Lung (tissue), 12 donors: Measurements from ENCODE around the gene ENOX2. TPM values are rescaled to one million over a fixed set of nuclear protein-coding genes. Genes with fewer than 3 reads are reported as not detected.

ENCODE experiments used
- ATAC-seq: fragments of 200-7000 bp; cut with Tn5 transposase; one replicate; pipeline ENCODE4 v1.9.1; 2020; ENCODE audit warnings: moderate number of reproducible peaks; ENCODE audit not compliant: insufficient read depth, low FRiP score
- DNase-seq, 3 donors: peaks; one replicate each; pipeline ENCODE4 v3.0.0-alpha.2; 2013 to 2017
- H3K27ac ChIP-seq, 2 donors: one replicate each; pipeline ENCODE4 v1.5.1; 2013; ENCODE audit warnings: mild to moderate bottlenecking in 2 of 2, moderate library complexity in 2 of 2, control low read depth in 1 of 2, inconsistent platforms in 1 of 2, low read depth in 1 of 2, low read length in 1 of 2
- H3K27me3 ChIP-seq, 3 donors: one replicate each; pipeline ENCODE4 v1.5.1; 2013; ENCODE audit warnings: low read length in 2 of 3; ENCODE audit not compliant: control insufficient read depth in 3 of 3, insufficient read depth in 3 of 3
- H3K36me3 ChIP-seq, 4 donors: one replicate each; pipeline ENCODE4 v1.5.1; 2013; ENCODE audit warnings: low read length in 4 of 4, mild to moderate bottlenecking in 1 of 4, moderate library complexity in 1 of 4; ENCODE audit not compliant: control insufficient read depth in 4 of 4, insufficient read depth in 4 of 4
- H3K4me1 ChIP-seq, 5 donors: one replicate each; pipeline ENCODE4 v1.5.1; 2013; ENCODE audit warnings: low read length in 5 of 5, mild to moderate bottlenecking in 2 of 5, moderate library complexity in 1 of 5; ENCODE audit not compliant: control insufficient read depth in 5 of 5, insufficient read depth in 5 of 5
- H3K4me3 ChIP-seq: one replicate; pipeline ENCODE4 v1.5.1; 2013; ENCODE audit warnings: mild to moderate bottlenecking, control low read depth, moderate library complexity
- H3K9ac ChIP-seq, 2 donors: one replicate each; pipeline ENCODE4 v1.5.1; 2013; ENCODE audit warnings: low read length in 2 of 2, control low read depth in 1 of 2; ENCODE audit not compliant: insufficient read depth in 1 of 2
- H3K9me3 ChIP-seq, 4 donors: one replicate each; pipeline ENCODE4 v1.5.1; 2013; ENCODE audit warnings: low read length in 3 of 4, mild to moderate bottlenecking in 1 of 4, moderate library complexity in 1 of 4; ENCODE audit not compliant: control insufficient read depth in 4 of 4, insufficient read depth in 3 of 4
- WGBS, 2 donors: extraction: QIAGEN DNeasy Blood & Tissue Kit; methylation state at CpG; one replicate each; pipeline ENCODE4 v1.1.7; 2013; 5-methylcytosine and 5-hydroxymethylcytosine counted together
- polyA plus RNA-seq, 2 donors: library from polyadenylated mRNA; stranded (reverse); fragments of 200-250 nt; gene quantifications; one replicate each; pipeline ENCODE4 v1.2.1, GENCODE V29; 2013
- total RNA-seq, 2 donors: library from RNA; depleted of rRNA in 1 of 2; stranded (reverse); fragments of >200 nt in 1 of 2; gene quantifications; one replicate each; pipeline ENCODE4 v1.2.1, GENCODE V29; 2014 to 2021
- TF ChIP-seq, protein P1 (sequence below): IDR thresholded peaks from 2 replicates; pipeline ENCODE4 v1.5.1; 2012; ENCODE audit warnings: mild to moderate bottlenecking; ENCODE audit errors: control extremely low read depth, extremely low read depth
- donor health status: control.
- donor health status: control.
- donor health status: Bipolar disorder and iron deficiency.
- donor health status: healthy.
- donor health status: DM: yes; HTN: yes; CAD: no.

The ENOX2 gene
- total and polyA plus RNA-seq, 4 donors: 3.4 to 15.8 (median 10.8) TPM

DNA sequence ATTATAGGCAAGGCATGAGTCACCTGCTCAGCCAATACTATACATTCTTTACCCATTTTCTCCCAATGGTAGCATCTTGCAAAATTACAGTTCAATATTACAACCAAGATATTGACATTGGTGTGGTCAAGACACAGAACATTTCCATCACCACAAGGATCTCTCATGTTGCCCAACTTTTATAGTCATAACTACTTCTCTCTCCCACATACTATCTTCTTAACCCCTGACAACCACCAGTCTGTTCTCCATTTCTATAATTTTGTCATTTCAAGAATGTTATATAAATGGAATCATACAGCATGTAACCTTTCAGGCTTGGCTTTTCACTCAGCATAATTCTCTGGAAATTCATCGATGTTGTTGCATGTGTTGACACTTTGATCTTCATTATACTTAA lies 144.9 kb downstream of the ENOX2 start:
- Histone ChIP-seq H3K9me3 (peaks cover 0 to 3% (median 0%) of the 10 kb centered on the region in 4 donors), H3K36me3 (no peaks in the 10 kb centered on the region), H3K4me3 (no peak overlapping the region), H3K27ac (no peak overlapping the region), H3K9ac (no peak overlapping the region), H3K27me3 (peaks cover 4 to 5% (median 5%) of the 10 kb centered on the region in 3 donors), H3K4me1 (no peaks in the 10 kb centered on the region)
- DNase-seq: no peak
- 86 to 96% methylated on average over 1 of the region's 1 CpG for WGBS, 2 donors
- TF ChIP-seq, protein P1, sequence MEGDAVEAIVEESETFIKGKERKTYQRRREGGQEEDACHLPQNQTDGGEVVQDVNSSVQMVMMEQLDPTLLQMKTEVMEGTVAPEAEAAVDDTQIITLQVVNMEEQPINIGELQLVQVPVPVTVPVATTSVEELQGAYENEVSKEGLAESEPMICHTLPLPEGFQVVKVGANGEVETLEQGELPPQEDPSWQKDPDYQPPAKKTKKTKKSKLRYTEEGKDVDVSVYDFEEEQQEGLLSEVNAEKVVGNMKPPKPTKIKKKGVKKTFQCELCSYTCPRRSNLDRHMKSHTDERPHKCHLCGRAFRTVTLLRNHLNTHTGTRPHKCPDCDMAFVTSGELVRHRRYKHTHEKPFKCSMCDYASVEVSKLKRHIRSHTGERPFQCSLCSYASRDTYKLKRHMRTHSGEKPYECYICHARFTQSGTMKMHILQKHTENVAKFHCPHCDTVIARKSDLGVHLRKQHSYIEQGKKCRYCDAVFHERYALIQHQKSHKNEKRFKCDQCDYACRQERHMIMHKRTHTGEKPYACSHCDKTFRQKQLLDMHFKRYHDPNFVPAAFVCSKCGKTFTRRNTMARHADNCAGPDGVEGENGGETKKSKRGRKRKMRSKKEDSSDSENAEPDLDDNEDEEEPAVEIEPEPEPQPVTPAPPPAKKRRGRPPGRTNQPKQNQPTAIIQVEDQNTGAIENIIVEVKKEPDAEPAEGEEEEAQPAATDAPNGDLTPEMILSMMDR: no peak
- no peak for ATAC-seq

DNA sequence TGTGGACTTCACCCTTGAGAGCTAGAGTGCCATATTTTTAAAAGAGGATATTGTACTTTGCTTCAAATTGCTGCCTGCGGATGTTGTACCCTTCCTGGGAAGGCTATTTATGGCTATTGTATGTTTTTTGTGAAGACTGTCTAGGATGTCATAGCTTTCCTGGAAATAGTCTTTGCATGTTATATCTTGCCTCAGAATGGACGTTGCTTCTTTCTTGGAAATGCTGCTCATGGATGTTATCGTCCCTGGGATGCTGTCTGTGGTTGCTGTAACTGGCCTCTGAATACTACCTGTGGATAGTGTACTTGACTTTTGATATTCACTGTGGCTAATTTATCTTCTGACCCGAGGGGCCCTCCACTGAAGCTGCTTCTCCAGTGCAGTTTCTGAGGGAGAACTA lies 146.8 kb downstream of the ENOX2 start:
- ATAC-seq: no peak
- Histone ChIP-seq H3K27me3 (peaks cover 4 to 5% (median 5%) of the 10 kb centered on the region in 3 donors), H3K4me1 (no peaks in the 10 kb centered on the region), H3K9me3 (no peaks in the 10 kb centered on the region), H3K36me3 (no peaks in the 10 kb centered on the region), H3K4me3 (no peak overlapping the region), H3K9ac (no peak overlapping the region), H3K27ac (no peak overlapping the region)
- no peak for DNase-seq
- TF ChIP-seq, protein P1: no peak
- WGBS, 2 donors: 61 to 84% methylated on average over 4 of the region's 4 CpGs

DNA sequence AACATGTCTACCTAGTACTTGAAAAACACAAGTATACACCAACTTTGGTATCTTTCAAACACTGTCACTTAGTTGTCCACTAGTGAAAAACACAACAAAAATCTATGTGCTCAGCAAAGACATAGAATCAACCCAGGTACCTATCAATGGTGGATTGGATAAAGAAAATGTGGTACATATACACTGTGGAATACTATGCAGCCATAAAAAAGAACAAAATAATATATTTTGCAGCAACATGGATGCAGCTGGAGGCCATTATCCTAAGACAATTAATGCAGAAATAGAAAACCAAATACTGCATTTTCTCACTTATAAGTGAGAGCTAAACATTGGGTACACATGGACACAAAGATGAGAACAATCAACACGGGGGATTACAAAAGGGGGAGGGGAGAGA lies 148.7 kb downstream of the ENOX2 start:
- 84 to 100% methylated on average over 1 of the region's 1 CpG for WGBS, 2 donors
- H3K27ac ChIP-seq: no peak overlapping the region
- no peak overlapping the region for H3K9ac ChIP-seq
- DNase-seq: no peak
- H3K4me3 ChIP-seq: no peak overlapping the region
- TF ChIP-seq, protein P1: no peak
- no peak for ATAC-seq
- H3K4me1 ChIP-seq: no peaks in the 10 kb centered on the region
- H3K27me3 ChIP-seq: peaks cover 4 to 16% (median 5%) of the 10 kb centered on the region in 3 donors
- no peaks in the 10 kb centered on the region for H3K9me3 ChIP-seq
- no peaks in the 10 kb centered on the region for H3K36me3 ChIP-seq

DNA sequence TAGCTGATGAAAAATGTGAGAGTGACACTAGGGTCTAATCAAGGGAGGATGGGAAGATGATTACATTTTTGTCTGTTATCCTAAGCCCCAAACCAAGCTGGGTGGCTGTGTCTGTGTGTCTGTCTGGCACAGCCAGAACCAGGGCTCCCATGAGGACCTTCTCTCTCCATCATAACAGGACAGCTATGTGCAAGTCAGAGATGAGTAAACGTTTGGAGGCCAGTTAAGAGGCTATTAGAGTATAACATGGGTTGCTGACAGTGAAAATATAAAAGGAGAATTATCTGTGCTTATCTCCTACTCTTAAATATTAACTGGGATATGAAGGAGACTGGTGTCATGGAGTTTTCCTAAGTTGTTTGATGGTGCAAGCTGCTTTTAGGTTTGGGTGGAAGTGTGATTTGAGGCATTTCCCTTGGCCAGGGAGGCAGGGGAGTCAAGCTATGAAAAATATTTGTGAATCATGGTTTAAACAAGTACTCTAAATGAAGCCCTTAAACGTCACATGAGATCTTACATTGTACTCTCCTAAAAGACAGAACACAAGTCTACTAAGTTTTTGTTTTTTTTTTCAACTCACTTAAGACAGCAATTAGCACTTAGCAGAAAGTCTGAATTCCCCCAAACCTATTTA lies 156.2 kb downstream of the ENOX2 start:
- no peak for DNase-seq
- H3K9me3 ChIP-seq: no peaks in the 10 kb centered on the region
- no peak overlapping the region for H3K9ac ChIP-seq
- H3K4me3 ChIP-seq: no peak overlapping the region
- H3K4me1 ChIP-seq: no peaks in the 10 kb centered on the region
- 44 to 86% methylated on average over 2 of the region's 2 CpGs for WGBS, 2 donors
- TF ChIP-seq, protein P1: no peak
- H3K36me3 ChIP-seq: no peaks in the 10 kb centered on the region
- ATAC-seq: no peak
- H3K27me3 ChIP-seq: peaks cover 0 to 28% (median 11%) of the 10 kb centered on the region in 3 donors
- H3K27ac ChIP-seq: no peak overlapping the region
